B cell (primary cell): Measurements from ENCODE around the gene DENND1A. TPM values are rescaled to one million over a fixed set of nuclear protein-coding genes. Genes with fewer than 3 reads are reported as not detected.

ENCODE experiments used
- ATAC-seq: fragments of 200-7000 bp; cut with Tn5 transposase; one replicate; pipeline ENCODE4 v1.10.0; 2021; ENCODE audit warnings: low read depth, mild to moderate bottlenecking, moderate number of reproducible peaks, moderate library complexity
- CTCF ChIA-PET: fragments of 350-600 bp; sonication (Branson Sonifier 250); formaldehyde crosslinking; loops from one replicate; lab custom pipeline; 2021; ENCODE audit warnings: antibody characterized with exemption, inconsistent platforms; lab: Charles Lee
- POLR2A ChIA-PET: fragments of 350-600 bp; sonication (Branson Sonifier 250); formaldehyde crosslinking; loops from one replicate; lab custom pipeline; 2021; ENCODE audit warnings: antibody characterized with exemption; lab: Charles Lee
- DNase-seq: peaks from one replicate; pipeline ENCODE4 v3.0.0; 2013
- H2AFZ ChIP-seq: 2 replicates; pipeline ENCODE4 v1.6.1; 2012; ENCODE audit warnings: mild to moderate bottlenecking, low read depth, low read length; ENCODE audit not compliant: insufficient read depth, poor library complexity, severe bottlenecking
- H3K27ac ChIP-seq, 2 donors: 1 replicate in 1 of 2; 2 replicates in 1 of 2; pipeline ENCODE4 v1.5.1; 2012 to 2013; ENCODE audit warnings: low read length in 2 of 2, mild to moderate bottlenecking in 2 of 2, moderate library complexity in 1 of 2
- H3K27me3 ChIP-seq, 4 experiments: fragments of 200-600 bp in 1 of 4; sonication (generic) in 1 of 4; replicated peaks in 1 of 4; 1 replicate in 2 of 4; 2 replicates in 2 of 4; pipeline versions ENCODE4 v1.6.1 to v1.7.0; 2013 to 2016; ENCODE audit warnings: low read length in 3 of 4, mild to moderate bottlenecking in 2 of 4, mixed read lengths in 1 of 4, moderate library complexity in 1 of 4; ENCODE audit not compliant: insufficient read depth in 4 of 4, control insufficient read depth in 3 of 4; ENCODE audit errors: control extremely low read depth in 1 of 4
- H3K36me3 ChIP-seq, 2 experiments: replicated peaks in 1 of 2; 1 replicate in 1 of 2; 2 replicates in 1 of 2; pipeline versions ENCODE4 v1.6.1 to v1.7.1; 2013; ENCODE audit warnings: low read length in 1 of 2; ENCODE audit not compliant: insufficient read depth in 2 of 2, control insufficient read depth in 1 of 2; ENCODE audit errors: control extremely low read depth in 1 of 2, extremely low read depth in 1 of 2
- H3K4me1 ChIP-seq, 2 donors: fragments of 200-600 bp in 1 of 2; sonication (generic) in 1 of 2; 1 replicate in 1 of 2; 2 replicates in 1 of 2; pipeline versions ENCODE4 v1.5.1 to v1.6.1; 2013 to 2017; ENCODE audit warnings: low read length in 2 of 2; ENCODE audit not compliant: control insufficient read depth in 2 of 2, insufficient read depth in 2 of 2
- H3K4me2 ChIP-seq: replicated peaks from 2 replicates; pipeline ENCODE3; 2012; ENCODE audit warnings: mild to moderate bottlenecking, low read depth, low read length; ENCODE audit not compliant: poor library complexity, severe bottlenecking
- H3K4me3 ChIP-seq, 5 experiments: fragments of 200-600 bp in 1 of 5; sonication (generic) in 1 of 5; 1 replicate in 3 of 5; 2 replicates in 2 of 5; pipeline versions ENCODE4 v1.5.1 to v1.7.0; 2011 to 2016; ENCODE audit warnings: low read length in 4 of 5, mild to moderate bottlenecking in 4 of 5, low read depth in 2 of 5, control low read depth in 1 of 5, moderate library complexity in 1 of 5; ENCODE audit not compliant: insufficient read depth in 1 of 5; ENCODE audit errors: control extremely low read depth in 1 of 5, extremely low read depth in 1 of 5
- H3K79me2 ChIP-seq: fragments of 200-600 bp; sonication (generic); one replicate; pipeline ENCODE4 v1.6.0; 2016; ENCODE audit warnings: low read length; ENCODE audit not compliant: control insufficient read depth, insufficient read depth
- H3K9ac ChIP-seq: fragments of 200-600 bp; sonication (generic); 2 replicates; pipeline ENCODE4 v1.6.1; 2017; ENCODE audit warnings: mild to moderate bottlenecking, low read length, moderate library complexity
- H3K9me3 ChIP-seq, 3 donors: one replicate each; pipeline versions ENCODE4 v1.6.1 to v1.7.1; 2013; ENCODE audit warnings: low read length in 2 of 3; ENCODE audit not compliant: control insufficient read depth in 2 of 3, insufficient read depth in 1 of 3; ENCODE audit errors: control extremely low read depth in 1 of 3
- H4K20me1 ChIP-seq: 2 replicates; pipeline ENCODE4 v1.6.0; 2012; ENCODE audit warnings: mild to moderate bottlenecking, low read length; ENCODE audit not compliant: insufficient read depth, control insufficient read depth, poor library complexity, severe bottlenecking
- H3K27ac Mint-ChIP-seq: one replicate; pipeline ENCODE4 v1.8.0; 2021; ENCODE audit warnings: mixed read lengths
- H3K27me3 Mint-ChIP-seq: one replicate; pipeline ENCODE4 v1.8.0; 2021; ENCODE audit warnings: mixed read lengths
- H3K4me1 Mint-ChIP-seq: one replicate; pipeline ENCODE4 v1.8.0; 2021; ENCODE audit warnings: mixed read lengths
- H3K4me3 Mint-ChIP-seq: one replicate; pipeline ENCODE4 v1.8.0; 2021; ENCODE audit warnings: mixed read lengths
- H3K9me3 Mint-ChIP-seq: one replicate; pipeline ENCODE4 v1.8.0; 2022; ENCODE audit warnings: mixed read lengths; ENCODE audit not compliant: insufficient read depth
- CTCF ChIP-seq: fragments of 200-600 bp; IDR thresholded peaks from one replicate; pipeline ENCODE4 v1.8.0; 2022; ENCODE audit warnings: antibody characterized with exemption, mild to moderate bottlenecking
- EZH2 ChIP-seq: IDR thresholded peaks from 2 replicates; pipeline ENCODE4 v1.6.1; 2012; ENCODE audit warnings: borderline replicate concordance, low read depth, mild to moderate bottlenecking, moderate library complexity, low read length; ENCODE audit not compliant: insufficient read depth, poor library complexity, severe bottlenecking
- WGBS: methylation state at CpG from one replicate; pipeline ENCODE4 v1.1.5; 2013; ENCODE audit warnings: missing lambda C conversion rate; ENCODE audit not compliant: insufficient coverage; 5-methylcytosine and 5-hydroxymethylcytosine counted together
- intact Hi-C: fragments of 100-400 bp; cut with micrococcal nuclease; formaldehyde crosslinking; loops from one replicate; pipeline ENCODE4 v1.10.0; 2022
- polyA plus RNA-seq: library from polyadenylated mRNA; depleted of rRNA; stranded (reverse); fragments of >200 nt; gene quantifications from 2 replicates; pipeline ENCODE4 v1.2.3, GENCODE V29; 2012
- total RNA-seq, 2 donors: library from RNA; stranded (reverse); fragments of 120-200 nt in 1 of 2; gene quantifications; 1 replicate in 1 of 2; 2 replicates in 1 of 2; pipeline versions ENCODE4 v1.2.3 to v1.2.4, GENCODE V29; 2013 to 2022

DENND1A gene
- total and polyA plus RNA-seq, 2 donors (not counting 1 experiment from before 2014, with no cell fraction given), result 10.8 to 26.0 TPM

DNA sequence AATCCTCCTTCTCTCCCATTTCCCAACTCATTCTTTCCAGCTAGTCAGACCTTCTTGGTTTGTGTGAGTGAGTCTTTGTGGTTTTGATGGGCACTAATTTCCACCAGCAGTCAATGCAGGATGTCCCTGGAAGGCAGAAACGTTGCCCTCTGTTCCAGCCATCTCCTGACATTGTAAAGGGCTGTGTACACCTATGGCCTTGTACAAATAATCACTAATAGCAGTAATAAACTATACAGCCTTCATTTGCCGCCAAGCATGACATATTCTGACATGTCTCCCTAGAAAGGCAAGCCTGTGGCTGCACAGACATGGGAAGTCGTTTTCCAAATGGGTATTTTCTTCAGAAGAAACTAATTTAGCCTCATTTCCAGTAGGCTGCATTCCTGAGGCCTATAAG, 18.4 kb upstream of the DENND1A start:
- no peaks in the 10 kb centered on the region for H3K4me1 ChIP-seq
- Mint-ChIP-seq H3K27me3 (peaks cover 10% of the 10 kb centered on the region), H3K27ac (no peak overlapping the region), H3K4me3 (no peak overlapping the region), H3K9me3 (no peaks in the 10 kb centered on the region), H3K4me1 (no peaks in the 10 kb centered on the region)
- no peak overlapping the region for H3K4me3 ChIP-seq
- H4K20me1 ChIP-seq, result no peaks in the 10 kb centered on the region
- H3K27me3 ChIP-seq, result no peaks in the 10 kb centered on the region
- ChIA-PET CTCF (no interaction called here), POLR2A (no interaction called here)
- no peaks in the 10 kb centered on the region for H3K79me2 ChIP-seq
- H2AFZ ChIP-seq, result no peak overlapping the region
- H3K27ac ChIP-seq, result no peak overlapping the region
- intact Hi-C loops, result no loop called here
- H3K9ac ChIP-seq, result no peak overlapping the region
- ATAC-seq (no peak), DNase-seq (no peak)
- H3K9me3 ChIP-seq, result peaks cover 0 to 3% (median 0%) of the 10 kb centered on the region in 3 donors
- no peak for TF ChIP-seq CTCF
- TF ChIP-seq EZH2, result no peak
- no peaks in the 10 kb centered on the region for H3K36me3 ChIP-seq
- WGBS, result 100% methylated on average over 1 of the region's 3 CpGs
- H3K4me2 ChIP-seq, result no peak overlapping the region

DNA sequence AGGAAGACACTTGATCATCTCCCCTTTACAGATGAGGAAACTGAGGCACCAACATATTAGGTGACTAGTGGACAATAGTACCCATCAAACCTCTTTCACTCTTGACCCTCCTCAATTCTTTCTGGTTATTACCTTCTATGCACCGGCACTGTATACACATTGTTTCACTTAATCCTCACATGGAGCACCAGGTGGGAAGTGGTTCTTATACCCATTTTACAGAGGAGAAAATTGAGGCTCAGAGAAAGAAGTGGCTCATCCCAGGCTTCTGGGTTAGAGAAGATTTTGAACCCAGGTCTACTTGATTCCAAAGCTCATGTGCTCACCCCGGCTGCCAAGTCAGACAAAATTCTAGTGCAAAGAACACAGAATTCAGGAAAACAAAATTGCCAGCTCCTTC, 17.4 kb upstream of the DENND1A start:
- Histone ChIP-seq H2AFZ (no peak overlapping the region), H3K27me3 (no peaks in the 10 kb centered on the region), H3K9me3 (peaks cover 0 to 3% (median 0%) of the 10 kb centered on the region in 3 donors), H3K4me3 (no peak overlapping the region), H3K79me2 (no peaks in the 10 kb centered on the region), H3K4me1 (no peaks in the 10 kb centered on the region), H3K27ac (no peak overlapping the region), H3K9ac (no peak overlapping the region), H3K36me3 (no peaks in the 10 kb centered on the region), H4K20me1 (no peaks in the 10 kb centered on the region), H3K4me2 (no peak overlapping the region)
- Mint-ChIP-seq H3K27me3 (peaks cover 2% of the 10 kb centered on the region), H3K4me3 (no peak overlapping the region), H3K4me1 (no peaks in the 10 kb centered on the region), H3K27ac (no peak overlapping the region), H3K9me3 (no peaks in the 10 kb centered on the region)
- 100% methylated on average over 1 of the region's 2 CpGs for WGBS
- ChIA-PET POLR2A (no interaction called here), CTCF (no interaction called here)
- no peak for TF ChIP-seq CTCF
- no peak for TF ChIP-seq EZH2
- no peak for ATAC-seq
- DNase-seq, result no peak
- intact Hi-C loops, result no loop called here
